ENCODE measurements around the gene PUM1.

Gene PUM1

DNA sequence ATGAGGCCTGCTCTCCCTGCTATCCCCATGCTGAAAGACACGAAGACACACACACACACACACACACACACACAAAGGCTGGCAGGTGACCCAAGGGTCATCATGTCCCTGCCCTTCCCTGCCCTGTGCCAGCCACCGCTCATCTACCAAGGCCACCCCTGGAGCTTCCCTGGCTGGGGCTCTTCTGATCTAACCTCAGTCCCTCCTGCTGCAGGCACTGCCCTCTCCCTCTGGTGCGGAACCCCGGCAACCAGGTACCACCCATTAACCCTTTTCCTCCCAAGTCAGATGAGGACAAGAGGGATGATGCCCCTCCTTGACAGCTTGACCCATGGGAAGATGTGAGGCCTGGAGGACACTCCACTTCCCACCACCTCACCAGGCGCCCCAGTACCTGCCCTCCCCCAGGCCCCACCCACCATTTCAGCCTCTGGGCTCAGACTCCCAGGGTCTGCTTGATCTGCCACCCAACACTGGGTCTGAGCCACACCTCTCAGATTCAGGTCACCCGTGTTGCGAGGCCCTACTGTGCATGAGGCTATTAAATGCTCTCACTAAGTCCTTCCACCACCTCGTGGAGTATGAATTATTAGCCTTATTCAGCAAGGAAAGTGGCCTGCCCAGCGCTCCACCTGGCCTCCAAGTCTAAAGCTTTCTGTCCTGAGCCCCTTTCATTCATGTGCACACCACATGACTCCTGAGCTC lies 159.4 kb downstream of the PUM1 start:
- Histone ChIP-seq H3K4me3 (ENCODE audit: low read length in 2 of 2) (peak overlapping the region in 1 of 2 donors; percentile 71), H3K4me2 (ENCODE audit: insufficient read depth, low read length, poor library complexity, severe bottlenecking) (peak overlapping the region; percentile 12), H3K14ac (ENCODE audit: low read length) (no peak overlapping the region), H3K18ac (ENCODE audit: low read length) (peak overlapping the region; percentile 48), H3K9ac (ENCODE audit: low read depth, low read length, poor library complexity) (no peak overlapping the region), H2BK15ac (ENCODE audit: low read length) (no peak overlapping the region), H3K9me3 (replicated peaks in 1 of 2; ENCODE audit: control insufficient read depth in 2 of 2, insufficient read depth in 1 of 2, low read depth in 1 of 2, low read length in 2 of 2) (no peaks in the 10 kb centered on the region), H3K27me3 (ENCODE audit: control insufficient read depth in 3 of 3, insufficient read depth in 3 of 3, low read depth in 1 of 3, low read length in 3 of 3) (no peaks in the 10 kb centered on the region), H3K79me1 (ENCODE audit: low read depth, low read length) (peaks cover 17% of the 10 kb centered on the region), H2BK12ac (ENCODE audit: low read length) (no peak overlapping the region), H3K27ac (replicated peaks; ENCODE audit: low read length) (no peak overlapping the region), H2BK120ac (ENCODE audit: low read depth, low read length) (no peak overlapping the region), H2AFZ (ENCODE audit: low read length) (no peak overlapping the region), H3K36me3 (replicated peaks in 1 of 2; ENCODE audit: control insufficient read depth in 2 of 2, insufficient read depth in 2 of 2, low read length in 2 of 2) (peaks cover 0 to 5% of the 10 kb centered on the region in 2 donors), H4K91ac (ENCODE audit: low read depth, low read length, poor library complexity) (no peak overlapping the region), H3K23ac (ENCODE audit: low read depth, low read length, poor library complexity) (no peak overlapping the region), H2BK5ac (ENCODE audit: low read length) (no peak overlapping the region), H3K4ac (ENCODE audit: low read length) (no peak overlapping the region), H3K4me1 (ENCODE audit: control insufficient read depth in 2 of 2, insufficient read depth in 1 of 2, low read depth in 1 of 2, low read length in 2 of 2) (peaks cover 37 to 49% of the 10 kb centered on the region in 2 donors), H2AK5ac (ENCODE audit: low read depth, low read length) (no peak overlapping the region), H4K8ac (ENCODE audit: low read depth, low read length) (no peak overlapping the region)
- DNase-seq (ENCODE audit: low spot score), result no peak
- WGBS, 2 donors (ENCODE audit: extremely low coverage in 2 of 2, insufficient read length in 2 of 2, insufficient replicate concordance in 1 of 2), result no CpG with 5 or more reads among the region's 9 CpGs

DNA sequence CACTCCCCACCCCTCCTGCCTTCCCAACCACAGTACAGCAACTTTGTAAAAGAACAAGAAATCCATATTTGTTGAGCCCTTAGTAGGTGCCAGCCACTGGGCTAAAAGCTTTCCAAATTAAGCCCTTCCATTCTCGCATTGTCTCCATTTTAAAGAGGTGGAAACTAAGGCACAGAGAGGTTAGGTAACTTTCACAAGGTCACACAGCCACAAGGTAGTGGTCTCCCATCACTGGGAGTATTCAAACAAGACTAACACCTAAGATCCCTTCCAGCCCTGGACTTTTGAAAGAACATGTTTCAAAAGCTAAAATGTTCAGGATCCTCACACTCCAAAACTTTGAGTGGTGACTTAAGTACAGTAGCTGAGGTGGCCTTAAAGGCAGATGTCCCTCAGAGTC lies 160.1 kb downstream of the PUM1 start:
- no peaks in the 10 kb centered on the region for H3K9me3 ChIP-seq (replicated peaks in 1 of 2; ENCODE audit: control insufficient read depth in 2 of 2, insufficient read depth in 1 of 2, low read depth in 1 of 2, low read length in 2 of 2)
- no peak for DNase-seq (ENCODE audit: low spot score)
- no peak overlapping the region for H3K4me3 ChIP-seq (ENCODE audit: low read length in 2 of 2)
- no peak overlapping the region for H4K8ac ChIP-seq (ENCODE audit: low read depth, low read length)
- WGBS, 2 donors (ENCODE audit: extremely low coverage in 2 of 2, insufficient read length in 2 of 2, insufficient replicate concordance in 1 of 2), result no CpG with 5 or more reads among the region's 1 CpG
- no peak overlapping the region for H4K91ac ChIP-seq (ENCODE audit: low read depth, low read length, poor library complexity)
- H3K23ac ChIP-seq (ENCODE audit: low read depth, low read length, poor library complexity), result no peak overlapping the region
- peaks cover 0 to 6% of the 10 kb centered on the region in 2 donors for H3K36me3 ChIP-seq (replicated peaks in 1 of 2; ENCODE audit: control insufficient read depth in 2 of 2, insufficient read depth in 2 of 2, low read length in 2 of 2)
- peaks cover 35 to 48% of the 10 kb centered on the region in 2 donors for H3K4me1 ChIP-seq (ENCODE audit: control insufficient read depth in 2 of 2, insufficient read depth in 1 of 2, low read depth in 1 of 2, low read length in 2 of 2)
- H3K18ac ChIP-seq (ENCODE audit: low read length), result no peak overlapping the region
- no peak overlapping the region for H3K4ac ChIP-seq (ENCODE audit: low read length)
- H3K4me2 ChIP-seq (ENCODE audit: insufficient read depth, low read length, poor library complexity, severe bottlenecking), result no peak overlapping the region
- no peak overlapping the region for H2AK5ac ChIP-seq (ENCODE audit: low read depth, low read length)
- no peak overlapping the region for H2BK120ac ChIP-seq (ENCODE audit: low read depth, low read length)
- no peak overlapping the region for H2AFZ ChIP-seq (ENCODE audit: low read length)
- H2BK15ac ChIP-seq (ENCODE audit: low read length), result no peak overlapping the region
- H3K27me3 ChIP-seq (ENCODE audit: control insufficient read depth in 3 of 3, insufficient read depth in 3 of 3, low read depth in 1 of 3, low read length in 3 of 3), result no peaks in the 10 kb centered on the region
- no peak overlapping the region for H3K14ac ChIP-seq (ENCODE audit: low read length)
- H3K27ac ChIP-seq (replicated peaks; ENCODE audit: low read length), result no peak overlapping the region
- no peak overlapping the region for H2BK12ac ChIP-seq (ENCODE audit: low read length)
- H3K79me1 ChIP-seq (ENCODE audit: low read depth, low read length), result peaks cover 17% of the 10 kb centered on the region
- no peak overlapping the region for H2BK5ac ChIP-seq (ENCODE audit: low read length)
- H3K9ac ChIP-seq (ENCODE audit: low read depth, low read length, poor library complexity), result no peak overlapping the region

DNA sequence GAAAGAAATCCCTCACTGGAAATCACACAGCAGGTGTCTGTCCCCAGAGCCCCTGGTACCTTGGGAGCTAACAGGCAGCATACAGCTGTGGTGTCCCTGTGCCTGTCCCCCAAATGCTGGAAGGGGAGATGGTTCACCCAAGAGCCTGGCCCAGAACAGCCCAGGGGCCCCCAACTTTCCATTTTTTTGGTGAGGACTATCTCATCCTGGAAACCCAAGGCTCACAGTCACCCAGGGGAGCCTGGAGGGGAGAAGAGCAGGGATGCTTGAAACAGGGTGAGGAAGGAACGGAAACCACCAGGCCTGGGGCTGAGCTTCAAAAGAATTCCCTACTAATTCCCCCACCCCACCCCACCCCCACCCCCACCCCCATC lies 160.6 kb downstream of the PUM1 start:
- no peak overlapping the region for H3K23ac ChIP-seq (ENCODE audit: low read depth, low read length, poor library complexity)
- no peaks in the 10 kb centered on the region for H3K27me3 ChIP-seq (ENCODE audit: control insufficient read depth in 3 of 3, insufficient read depth in 3 of 3, low read depth in 1 of 3, low read length in 3 of 3)
- peaks cover 17% of the 10 kb centered on the region for H3K79me1 ChIP-seq (ENCODE audit: low read depth, low read length)

DNA sequence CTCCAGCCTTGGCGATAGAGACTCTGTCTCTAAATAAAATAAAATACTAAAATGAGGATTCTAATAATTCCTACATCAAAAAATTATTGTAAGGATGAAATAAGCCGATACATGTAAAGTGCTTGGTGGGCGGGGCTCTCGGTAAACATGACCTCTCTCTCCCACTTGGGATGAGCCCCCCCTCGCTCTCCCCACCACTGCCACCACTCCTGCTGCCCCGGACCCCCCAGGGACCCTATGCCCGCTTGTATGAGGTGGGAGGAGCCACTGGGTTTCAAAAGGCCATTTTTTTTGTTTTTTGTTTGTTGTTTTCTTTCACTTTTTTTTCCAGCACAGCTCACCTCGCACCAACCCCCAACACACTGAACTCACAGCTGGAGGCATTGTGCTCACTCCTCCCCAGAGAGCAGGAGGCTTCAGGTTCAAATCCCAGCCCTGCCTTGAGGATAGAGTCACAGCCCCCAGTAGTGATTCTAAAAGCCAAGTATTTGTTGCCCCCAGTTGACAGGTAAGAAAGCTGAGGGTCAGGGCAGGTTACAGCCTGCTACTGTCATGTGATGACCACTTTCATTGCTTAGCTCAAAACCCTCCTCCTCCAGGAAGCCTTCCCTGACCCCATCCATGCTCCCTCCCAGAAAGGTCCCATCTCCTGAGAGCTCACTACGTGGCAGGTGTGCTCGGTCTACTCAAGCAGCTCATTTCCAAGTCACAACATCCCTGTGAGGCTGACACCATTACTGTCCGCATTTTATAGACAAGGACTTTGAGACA lies 161.1 kb downstream of the PUM1 start:
- no peak overlapping the region for H4K8ac ChIP-seq (ENCODE audit: low read depth, low read length)
- no peak overlapping the region for H3K4me2 ChIP-seq (ENCODE audit: insufficient read depth, low read length, poor library complexity, severe bottlenecking)
- H3K9ac ChIP-seq (ENCODE audit: low read depth, low read length, poor library complexity), result no peak overlapping the region
- no peak overlapping the region for H3K4ac ChIP-seq (ENCODE audit: low read length)
- H2BK5ac ChIP-seq (ENCODE audit: low read length), result no peak overlapping the region
- no peaks in the 10 kb centered on the region for H3K27me3 ChIP-seq (ENCODE audit: control insufficient read depth in 3 of 3, insufficient read depth in 3 of 3, low read depth in 1 of 3, low read length in 3 of 3)
- no peak overlapping the region for H3K4me3 ChIP-seq (ENCODE audit: low read length in 2 of 2)
- H3K79me1 ChIP-seq (ENCODE audit: low read depth, low read length), result peaks cover 17% of the 10 kb centered on the region
- H3K4me1 ChIP-seq (ENCODE audit: control insufficient read depth in 2 of 2, insufficient read depth in 1 of 2, low read depth in 1 of 2, low read length in 2 of 2), result peaks cover 32 to 42% of the 10 kb centered on the region in 2 donors
- H2BK120ac ChIP-seq (ENCODE audit: low read depth, low read length), result no peak overlapping the region
- no peak overlapping the region for H3K27ac ChIP-seq (replicated peaks; ENCODE audit: low read length)
- no peak overlapping the region for H2AFZ ChIP-seq (ENCODE audit: low read length)
- H2AK5ac ChIP-seq (ENCODE audit: low read depth, low read length), result peak overlapping the region; percentile 57
- peak overlapping the region; percentile 50 for H2BK15ac ChIP-seq (ENCODE audit: low read length)
- no peak overlapping the region for H4K91ac ChIP-seq (ENCODE audit: low read depth, low read length, poor library complexity)
- no peak overlapping the region for H3K14ac ChIP-seq (ENCODE audit: low read length)
- no peak overlapping the region for H2BK12ac ChIP-seq (ENCODE audit: low read length)
- H3K23ac ChIP-seq (ENCODE audit: low read depth, low read length, poor library complexity), result no peak overlapping the region
- H3K9me3 ChIP-seq (replicated peaks in 1 of 2; ENCODE audit: control insufficient read depth in 2 of 2, insufficient read depth in 1 of 2, low read depth in 1 of 2, low read length in 2 of 2), result no peaks in the 10 kb centered on the region
- peak overlapping the region; percentile 15 for H3K18ac ChIP-seq (ENCODE audit: low read length)
- peaks cover 0 to 6% of the 10 kb centered on the region in 2 donors for H3K36me3 ChIP-seq (replicated peaks in 1 of 2; ENCODE audit: control insufficient read depth in 2 of 2, insufficient read depth in 2 of 2, low read length in 2 of 2)
- no peak for DNase-seq (ENCODE audit: low spot score)
- WGBS, 2 donors (ENCODE audit: extremely low coverage in 2 of 2, insufficient read length in 2 of 2, insufficient replicate concordance in 1 of 2), result no CpG with 5 or more reads among the region's 11 CpGs

More for the DNA sequence above, 160.6 kb downstream of the PUM1 start:
- DNase-seq (ENCODE audit: low spot score), result no peak
- Histone ChIP-seq H3K9me3 (replicated peaks in 1 of 2; ENCODE audit: control insufficient read depth in 2 of 2, insufficient read depth in 1 of 2, low read depth in 1 of 2, low read length in 2 of 2) (no peaks in the 10 kb centered on the region), H2BK120ac (ENCODE audit: low read depth, low read length) (no peak overlapping the region), H3K9ac (ENCODE audit: low read depth, low read length, poor library complexity) (no peak overlapping the region), H2AFZ (ENCODE audit: low read length) (no peak overlapping the region), H2BK12ac (ENCODE audit: low read length) (no peak overlapping the region), H2AK5ac (ENCODE audit: low read depth, low read length) (peak overlapping the region; percentile 57), H4K91ac (ENCODE audit: low read depth, low read length, poor library complexity) (no peak overlapping the region), H2BK5ac (ENCODE audit: low read length) (no peak overlapping the region), H4K8ac (ENCODE audit: low read depth, low read length) (no peak overlapping the region), H3K4me3 (ENCODE audit: low read length in 2 of 2) (no peak overlapping the region), H3K27ac (replicated peaks; ENCODE audit: low read length) (no peak overlapping the region), H3K18ac (ENCODE audit: low read length) (no peak overlapping the region), H2BK15ac (ENCODE audit: low read length) (peak overlapping the region; percentile 50), H3K4ac (ENCODE audit: low read length) (no peak overlapping the region), H3K14ac (ENCODE audit: low read length) (no peak overlapping the region), H3K36me3 (replicated peaks in 1 of 2; ENCODE audit: control insufficient read depth in 2 of 2, insufficient read depth in 2 of 2, low read length in 2 of 2) (peaks cover 0 to 6% of the 10 kb centered on the region in 2 donors), H3K4me1 (ENCODE audit: control insufficient read depth in 2 of 2, insufficient read depth in 1 of 2, low read depth in 1 of 2, low read length in 2 of 2) (peaks cover 35 to 48% of the 10 kb centered on the region in 2 donors), H3K4me2 (ENCODE audit: insufficient read depth, low read length, poor library complexity, severe bottlenecking) (no peak overlapping the region)
- no CpG with 5 or more reads among the region's 1 CpG for WGBS, 2 donors (ENCODE audit: extremely low coverage in 2 of 2, insufficient read length in 2 of 2, insufficient replicate concordance in 1 of 2)
